Loucy (cell line): ENCODE measurements around the gene PAK5.

Source experiments
- H2AFZ ChIP-seq: fragments of 200-600 bp; sonication (generic); 2 replicates; pipeline ENCODE4 v1.6.0; 2016; ENCODE audit warnings: antibody characterized with exemption, mild to moderate bottlenecking, low read length, moderate library complexity
- H3F3A ChIP-seq: fragments of 200-600 bp; 2 replicates; pipeline ENCODE4 v1.6.0; 2016; ENCODE audit warnings: antibody characterized with exemption, low read depth, mild to moderate bottlenecking
- H3K27me3 ChIP-seq: fragments of 200-600 bp; sonication (generic); 2 replicates; pipeline ENCODE4 v1.6.1; 2014; ENCODE audit warnings: low read length, mild to moderate bottlenecking; ENCODE audit not compliant: insufficient read depth, poor library complexity, severe bottlenecking
- H3K36me3 ChIP-seq: fragments of 200-600 bp; sonication (generic); 2 replicates; pipeline ENCODE4 v1.6.1; 2016; ENCODE audit warnings: low read length; ENCODE audit not compliant: insufficient read depth
- H3K4me1 ChIP-seq: fragments of 200-600 bp; sonication (generic); 2 replicates; pipeline ENCODE4 v1.5.1; 2014; ENCODE audit warnings: low read length, mild to moderate bottlenecking; ENCODE audit not compliant: insufficient read depth, poor library complexity, severe bottlenecking
- H3K4me2 ChIP-seq: fragments of 200-600 bp; sonication (generic); 2 replicates; pipeline ENCODE4 v1.6.0; 2014; ENCODE audit warnings: antibody characterized with exemption, low read length, low read depth, mild to moderate bottlenecking; ENCODE audit not compliant: poor library complexity, severe bottlenecking
- H3K4me3 ChIP-seq: fragments of 200-600 bp; sonication (generic); 2 replicates; pipeline ENCODE4 v1.5.1; 2014; ENCODE audit warnings: low read length, mild to moderate bottlenecking, mixed read lengths; ENCODE audit not compliant: poor library complexity, severe bottlenecking
- H3K79me2 ChIP-seq: fragments of 200-600 bp; sonication (generic); 2 replicates; pipeline ENCODE4 v1.6.1; 2014; ENCODE audit warnings: low read length; ENCODE audit not compliant: insufficient read depth
- H3K9ac ChIP-seq: fragments of 200-600 bp; sonication (generic); 2 replicates; pipeline ENCODE4 v1.6.0; 2014; ENCODE audit warnings: mild to moderate bottlenecking, low read depth, low read length, moderate library complexity; ENCODE audit not compliant: poor library complexity, severe bottlenecking
- H3K9me2 ChIP-seq: fragments of 200-600 bp; sonication (generic); replicated peaks from 2 replicates; pipeline ENCODE4 v1.6.1; 2016; ENCODE audit warnings: low read depth, low read length, mixed read lengths
- H3K9me3 ChIP-seq: fragments of 200-600 bp; sonication (generic); 2 replicates; pipeline ENCODE4 v1.6.1; 2014; ENCODE audit warnings: mild to moderate bottlenecking, antibody characterized with exemption, low read length, low read depth; ENCODE audit not compliant: insufficient read depth
- H4K20me1 ChIP-seq: fragments of 200-600 bp; sonication (generic); 2 replicates; pipeline ENCODE4 v1.6.0; 2014; ENCODE audit warnings: antibody characterized with exemption, low read length, mild to moderate bottlenecking; ENCODE audit not compliant: insufficient read depth, poor library complexity, severe bottlenecking
- CTCF ChIP-seq: fragments of 200-600 bp; sonication (generic); conservative IDR thresholded peaks from 2 replicates; pipeline ENCODE4 v1.5.1; 2014; ENCODE audit warnings: mild to moderate bottlenecking, antibody characterized with exemption, low read length
- EZH2phosphoT487 ChIP-seq: fragments of 200-600 bp; IDR thresholded peaks from 2 replicates; pipeline ENCODE4 v1.6.1; 2018; ENCODE audit warnings: antibody characterized with exemption, mild to moderate bottlenecking, moderate library complexity, borderline replicate concordance

The PAK5 gene

DNA sequence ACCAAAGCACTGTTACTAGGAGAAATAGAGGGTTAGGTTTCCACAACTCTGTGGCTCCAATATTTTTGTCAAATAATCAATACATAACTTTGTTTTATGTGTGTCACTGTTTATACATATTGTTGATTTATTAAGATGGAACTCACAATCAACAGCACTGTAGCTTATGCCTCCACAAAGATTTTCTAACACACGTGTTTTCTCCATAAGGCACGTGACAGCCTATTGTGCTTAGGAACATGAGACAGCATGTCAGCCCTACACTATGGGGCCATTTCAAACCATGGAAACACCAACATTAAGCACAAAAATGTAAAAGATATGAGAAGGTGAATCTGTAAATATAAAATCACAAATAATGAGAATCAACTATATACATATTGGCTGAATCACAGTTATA, 127.0 kb downstream of the PAK5 start:
- H3K4me3 ChIP-seq: no peak overlapping the region
- H4K20me1 ChIP-seq: no peaks in the 10 kb centered on the region
- no peaks in the 10 kb centered on the region for H3F3A ChIP-seq
- 0 out of 2 replicates have a peak, but pooled peaks cover 4% of the 10 kb centered on the region for H3K9me2 ChIP-seq
- H3K9me3 ChIP-seq: no peaks in the 10 kb centered on the region
- TF ChIP-seq EZH2phosphoT487 (no peak), CTCF (no peak)
- H3K36me3 ChIP-seq: no peaks in the 10 kb centered on the region
- no peaks in the 10 kb centered on the region for H3K4me1 ChIP-seq
- no peak overlapping the region for H3K9ac ChIP-seq
- H2AFZ ChIP-seq: no peak overlapping the region
- no peak overlapping the region for H3K4me2 ChIP-seq
- H3K79me2 ChIP-seq: no peaks in the 10 kb centered on the region
- H3K27me3 ChIP-seq: no peaks in the 10 kb centered on the region

DNA sequence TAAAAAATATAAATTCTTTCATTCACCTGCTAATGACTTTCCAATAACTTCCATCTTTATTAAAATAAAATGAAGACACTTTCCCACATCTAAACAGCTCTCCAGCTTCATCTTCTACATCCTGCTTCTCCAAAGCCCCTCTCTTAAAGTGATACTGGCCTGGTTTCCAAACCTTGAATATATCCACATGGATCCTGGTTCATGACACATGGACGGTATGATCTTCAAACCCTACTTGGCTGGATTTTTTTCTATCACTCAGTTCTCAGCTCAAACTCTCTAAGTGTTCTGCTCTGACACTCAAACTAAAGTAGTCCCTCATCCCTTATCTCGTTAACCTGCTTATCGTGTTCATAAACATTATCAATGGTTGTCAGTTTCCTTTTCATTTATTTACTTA, 128.2 kb downstream of the PAK5 start:
- H3K27me3 ChIP-seq: no peaks in the 10 kb centered on the region
- no peak overlapping the region for H2AFZ ChIP-seq
- no peaks in the 10 kb centered on the region for H3K9me3 ChIP-seq
- 0 out of 2 replicates have a peak, but pooled peaks cover 4% of the 10 kb centered on the region for H3K9me2 ChIP-seq
- no peak overlapping the region for H3K4me2 ChIP-seq
- H3K9ac ChIP-seq: no peak overlapping the region
- no peaks in the 10 kb centered on the region for H3F3A ChIP-seq
- no peaks in the 10 kb centered on the region for H4K20me1 ChIP-seq
- TF ChIP-seq EZH2phosphoT487 (no peak), CTCF (no peak)
- H3K36me3 ChIP-seq: no peaks in the 10 kb centered on the region
- H3K4me1 ChIP-seq: no peaks in the 10 kb centered on the region
- H3K4me3 ChIP-seq: no peak overlapping the region
- no peaks in the 10 kb centered on the region for H3K79me2 ChIP-seq

DNA sequence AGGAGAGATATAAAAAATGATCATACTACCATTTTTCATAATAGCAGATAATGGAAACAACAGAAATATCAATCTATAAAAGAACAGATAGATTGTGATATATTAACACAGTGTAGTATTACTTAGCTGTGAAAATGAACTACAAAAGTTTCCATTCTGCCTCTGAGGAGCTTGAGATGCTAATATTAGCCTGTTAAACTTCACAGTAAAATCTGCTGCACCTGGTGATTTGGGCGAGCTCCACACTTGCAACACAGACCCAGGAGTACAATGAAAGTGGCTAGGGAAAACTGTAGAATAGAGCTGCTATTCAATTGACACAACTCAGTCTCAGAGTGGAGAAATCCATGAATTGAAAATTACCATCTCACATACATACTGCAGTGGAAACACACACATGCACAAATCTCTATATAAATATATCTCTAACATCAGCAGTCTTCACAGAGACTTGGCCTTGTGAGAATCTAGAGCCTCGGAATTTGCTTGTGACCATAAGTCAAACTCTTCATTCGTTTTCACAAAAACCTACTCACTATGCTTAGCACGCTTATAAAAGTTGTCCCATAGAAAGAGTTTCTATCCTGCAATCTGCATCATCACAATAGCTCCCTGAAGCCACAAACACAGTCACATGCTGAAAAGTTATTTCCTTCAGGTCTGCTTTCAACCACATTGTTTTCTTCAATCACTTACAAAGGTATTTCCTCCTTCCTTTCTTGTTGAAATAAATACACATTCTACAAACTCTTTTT, 133.0 kb downstream of the PAK5 start:
- H2AFZ ChIP-seq: no peak overlapping the region
- TF ChIP-seq CTCF (no peak), EZH2phosphoT487 (no peak)

More for the DNA sequence above, 133.0 kb downstream of the PAK5 start:
- H3K4me2 ChIP-seq: no peak overlapping the region
- H3K9me2 ChIP-seq: 0 out of 2 replicates have a peak, but pooled peaks cover 3% of the 10 kb centered on the region
- H3K4me1 ChIP-seq: no peaks in the 10 kb centered on the region
- no peaks in the 10 kb centered on the region for H3K27me3 ChIP-seq
- no peaks in the 10 kb centered on the region for H3K9me3 ChIP-seq
- no peaks in the 10 kb centered on the region for H4K20me1 ChIP-seq
- H3K9ac ChIP-seq: no peak overlapping the region
- H3K4me3 ChIP-seq: no peak overlapping the region
- no peaks in the 10 kb centered on the region for H3K79me2 ChIP-seq
- no peaks in the 10 kb centered on the region for H3F3A ChIP-seq
- no peaks in the 10 kb centered on the region for H3K36me3 ChIP-seq
